Measurements from ENCODE around the gene VAPA. TPM values are rescaled to one million over a fixed set of nuclear protein-coding genes. Genes with fewer than 3 reads are reported as not detected.

Gene VAPA
- polyA plus RNA-seq, 1 donor (not counting 4 experiments of a cell fraction or from before 2014, with no cell fraction given): 350 TPM

DNA sequence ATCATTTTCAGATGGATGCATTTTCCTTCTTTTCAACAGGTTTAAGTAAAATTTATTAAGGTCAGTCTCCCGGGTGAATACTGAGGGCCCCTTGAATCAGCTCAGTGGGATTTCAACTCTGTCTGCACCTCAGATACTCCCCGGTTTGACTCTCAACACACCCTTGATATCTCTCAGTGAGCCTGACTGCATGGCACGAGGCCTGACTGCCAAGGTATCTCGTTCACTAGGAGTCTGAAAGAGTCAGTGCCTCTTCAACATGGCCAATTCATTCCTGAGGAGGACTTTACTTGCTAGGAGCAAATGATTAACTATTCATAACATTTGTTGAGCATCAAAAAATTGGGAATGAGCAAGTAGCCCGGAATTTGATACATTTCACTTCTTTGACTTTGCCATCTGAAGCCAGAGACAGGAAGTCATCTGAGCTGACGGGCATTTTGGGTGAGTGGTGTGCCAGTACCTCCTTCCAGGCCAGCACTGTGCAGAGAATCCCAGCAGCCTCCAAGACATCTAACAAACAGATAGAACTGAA, 81.0 kb downstream of the VAPA start:
- no peaks in the 10 kb centered on the region for H3K36me3 ChIP-seq (ENCODE audit: control insufficient read depth in 2 of 2, extremely low read depth in 1 of 2, insufficient read depth in 2 of 2, low read length in 2 of 2)
- H3K9me1 ChIP-seq (ENCODE audit: control insufficient read depth, extremely low read depth, insufficient read depth, low read length): no peaks in the 10 kb centered on the region
- H3K27ac ChIP-seq (ENCODE audit: control insufficient read depth, insufficient read depth, low read length): no peak overlapping the region
- H3K4me1 ChIP-seq (ENCODE audit: control insufficient read depth, extremely low read depth, insufficient read depth, low read length): no peaks in the 10 kb centered on the region
- dilution Hi-C loops (cut with MboI; ENCODE audit: extremely low pct_ligation_motif_present, low sequenced_read_pairs): loop anchor here (10.0 kb wide), 1 partner anchor 520 kb away; no protein-coding TSS in a partner anchor
- FAIRE-seq: no peak
- no peaks in the 10 kb centered on the region for H4K20me1 ChIP-seq (ENCODE audit: control insufficient read depth, extremely low read depth, insufficient read depth, low read length)
- H3K27me3 ChIP-seq (ENCODE audit: control insufficient read depth, extremely low read depth, insufficient read depth, low read length): peaks cover 3% of the 10 kb centered on the region
- H3K9me3 ChIP-seq (ENCODE audit: control insufficient read depth, low read depth, low read length): no peaks in the 10 kb centered on the region
- TF ChIP-seq EZH2 (IDR thresholded peaks at IDR 0.05; ENCODE audit: low read length): no peak
- TF ChIP-seq, protein P1, sequence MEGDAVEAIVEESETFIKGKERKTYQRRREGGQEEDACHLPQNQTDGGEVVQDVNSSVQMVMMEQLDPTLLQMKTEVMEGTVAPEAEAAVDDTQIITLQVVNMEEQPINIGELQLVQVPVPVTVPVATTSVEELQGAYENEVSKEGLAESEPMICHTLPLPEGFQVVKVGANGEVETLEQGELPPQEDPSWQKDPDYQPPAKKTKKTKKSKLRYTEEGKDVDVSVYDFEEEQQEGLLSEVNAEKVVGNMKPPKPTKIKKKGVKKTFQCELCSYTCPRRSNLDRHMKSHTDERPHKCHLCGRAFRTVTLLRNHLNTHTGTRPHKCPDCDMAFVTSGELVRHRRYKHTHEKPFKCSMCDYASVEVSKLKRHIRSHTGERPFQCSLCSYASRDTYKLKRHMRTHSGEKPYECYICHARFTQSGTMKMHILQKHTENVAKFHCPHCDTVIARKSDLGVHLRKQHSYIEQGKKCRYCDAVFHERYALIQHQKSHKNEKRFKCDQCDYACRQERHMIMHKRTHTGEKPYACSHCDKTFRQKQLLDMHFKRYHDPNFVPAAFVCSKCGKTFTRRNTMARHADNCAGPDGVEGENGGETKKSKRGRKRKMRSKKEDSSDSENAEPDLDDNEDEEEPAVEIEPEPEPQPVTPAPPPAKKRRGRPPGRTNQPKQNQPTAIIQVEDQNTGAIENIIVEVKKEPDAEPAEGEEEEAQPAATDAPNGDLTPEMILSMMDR (optimal IDR thresholded peaks at IDR 0.05 in 1 of 3, IDR thresholded peaks at IDR 0.05 in 1 of 3, conservative IDR thresholded peaks at IDR 0.05 in 1 of 3; ENCODE audit: extremely low read depth in 1 of 3, insufficient read depth in 2 of 3, low read length in 3 of 3): no peak
- H3K79me2 ChIP-seq (ENCODE audit: control insufficient read depth, insufficient read depth, low read length): no peaks in the 10 kb centered on the region
- H3K4me3 ChIP-seq (ENCODE audit: control insufficient read depth in 2 of 3, extremely low read depth in 1 of 3, insufficient read depth in 2 of 3, low read depth in 1 of 3, low read length in 3 of 3): no peak overlapping the region
- H2AFZ ChIP-seq (ENCODE audit: control insufficient read depth, low read length): no peak overlapping the region
- no peak overlapping the region for H3K4me2 ChIP-seq (ENCODE audit: control insufficient read depth, extremely low read depth, insufficient read depth, low read depth, low read length)
- no peak overlapping the region for H3K9ac ChIP-seq (ENCODE audit: control insufficient read depth, extremely low read depth, insufficient read depth, low read length)
- DNase-seq (ENCODE audit: low read depth, low spot score): no peak

DNA sequence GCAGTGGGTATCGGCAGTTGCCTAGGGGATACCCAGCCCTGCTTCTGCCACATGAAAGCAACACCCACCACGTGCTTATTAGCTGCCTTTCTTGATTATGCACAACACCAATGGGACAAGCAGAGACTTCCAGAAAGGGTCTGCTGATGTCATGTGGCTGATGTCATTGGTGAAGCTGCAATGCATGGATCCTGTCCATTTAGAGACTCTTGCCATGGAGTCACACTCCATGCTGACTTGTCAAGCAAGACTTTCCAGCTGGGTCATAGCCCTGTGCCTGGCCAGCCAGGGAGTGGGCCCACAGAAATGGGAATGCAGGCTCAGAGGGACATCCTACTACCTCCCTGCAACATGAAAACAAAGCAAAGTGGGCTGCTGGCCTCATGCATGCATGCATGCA, 81.8 kb downstream of the VAPA start:
- Histone ChIP-seq H3K27me3 (ENCODE audit: control insufficient read depth, extremely low read depth, insufficient read depth, low read length) (peaks cover 3% of the 10 kb centered on the region), H3K9me3 (ENCODE audit: control insufficient read depth, low read depth, low read length) (no peaks in the 10 kb centered on the region), H3K9ac (ENCODE audit: control insufficient read depth, extremely low read depth, insufficient read depth, low read length) (no peak overlapping the region), H4K20me1 (ENCODE audit: control insufficient read depth, extremely low read depth, insufficient read depth, low read length) (no peaks in the 10 kb centered on the region), H3K4me2 (ENCODE audit: control insufficient read depth, extremely low read depth, insufficient read depth, low read depth, low read length) (no peak overlapping the region), H2AFZ (ENCODE audit: control insufficient read depth, low read length) (no peak overlapping the region), H3K9me1 (ENCODE audit: control insufficient read depth, extremely low read depth, insufficient read depth, low read length) (no peaks in the 10 kb centered on the region), H3K4me1 (ENCODE audit: control insufficient read depth, extremely low read depth, insufficient read depth, low read length) (no peaks in the 10 kb centered on the region), H3K27ac (ENCODE audit: control insufficient read depth, insufficient read depth, low read length) (no peak overlapping the region), H3K36me3 (ENCODE audit: control insufficient read depth in 2 of 2, extremely low read depth in 1 of 2, insufficient read depth in 2 of 2, low read length in 2 of 2) (no peaks in the 10 kb centered on the region), H3K79me2 (ENCODE audit: control insufficient read depth, insufficient read depth, low read length) (no peaks in the 10 kb centered on the region), H3K4me3 (ENCODE audit: control insufficient read depth in 2 of 3, extremely low read depth in 1 of 3, insufficient read depth in 2 of 3, low read depth in 1 of 3, low read length in 3 of 3) (no peak overlapping the region)
- DNase-seq (ENCODE audit: low read depth, low spot score) (no peak), FAIRE-seq (no peak)
- dilution Hi-C loops (cut with MboI; ENCODE audit: extremely low pct_ligation_motif_present, low sequenced_read_pairs): loop anchor here (10.0 kb wide), 1 partner anchor 519 kb away; no protein-coding TSS in a partner anchor
- TF ChIP-seq, protein P1 (optimal IDR thresholded peaks at IDR 0.05 in 1 of 3, IDR thresholded peaks at IDR 0.05 in 1 of 3, conservative IDR thresholded peaks at IDR 0.05 in 1 of 3; ENCODE audit: extremely low read depth in 1 of 3, insufficient read depth in 2 of 3, low read length in 3 of 3): no peak
- TF ChIP-seq EZH2 (IDR thresholded peaks at IDR 0.05; ENCODE audit: low read length): no peak
